IMR-90 (cell line): ENCODE measurements around the gene B3GALT6. TPM values are rescaled to one million over a fixed set of nuclear protein-coding genes. Genes with fewer than 3 reads are reported as not detected.

ENCODE experiments used
- ATAC-seq: fragments of 200-7000 bp; cut with Tn5 transposase; 2 replicates; pipeline ENCODE4 v1.9.1; 2020; ENCODE audit warnings: low read depth, mild to moderate bottlenecking, moderate library complexity
- BruUV-seq: library from RNA; stranded (reverse); fragments of 400-500 nt; replicated peaks from 2 replicates; lab custom pipeline; 2021; lab: Mats Ljungman, UMichigan
- CTCF ChIA-PET: fragments of 300-600 bp; formaldehyde crosslinking; extraction: SDS; loops from one replicate; lab custom pipeline; 2021; ENCODE audit warnings: antibody characterized with exemption; lab: Yijun Ruan, JAX
- POLR2A ChIA-PET: fragments of 300-600 bp; sonication (Branson Sonifier 250); formaldehyde crosslinking; loops from one replicate; lab custom pipeline; 2022; ENCODE audit warnings: antibody characterized with exemption; ENCODE audit not compliant: unreplicated experiment; lab: Charles Lee
- DNase-seq: peaks from one replicate; pipeline ENCODE4 v3.0.0; 2013
- H2AFZ ChIP-seq: replicated peaks from 2 replicates; pipeline ENCODE3; 2013; ENCODE audit warnings: low read length, mild to moderate bottlenecking; ENCODE audit not compliant: poor library complexity
- H2AK5ac ChIP-seq: 2 replicates; pipeline ENCODE4 v1.6.1; 2013; ENCODE audit warnings: low read depth, low read length, inconsistent platforms
- H2AK9ac ChIP-seq: replicated peaks from 2 replicates; pipeline ENCODE3; 2013; ENCODE audit warnings: mild to moderate bottlenecking, low read depth, low read length, moderate library complexity; ENCODE audit not compliant: poor library complexity
- H2BK120ac ChIP-seq: 2 replicates; pipeline ENCODE4 v1.6.1; 2013; ENCODE audit warnings: low read depth, low read length, inconsistent platforms
- H2BK15ac ChIP-seq: 3 replicates; pipeline ENCODE4 v1.6.1; 2013; ENCODE audit warnings: low read depth, low read length, inconsistent platforms
- H2BK20ac ChIP-seq: 2 replicates; pipeline ENCODE4 v1.6.1; 2013; ENCODE audit warnings: low read depth, mild to moderate bottlenecking, inconsistent platforms, low read length, moderate library complexity
- H2BK5ac ChIP-seq: 2 replicates; pipeline ENCODE4 v1.6.1; 2013; ENCODE audit warnings: mild to moderate bottlenecking, low read depth, low read length, inconsistent platforms; ENCODE audit not compliant: poor library complexity, severe bottlenecking
- H3K14ac ChIP-seq: replicated peaks from 2 replicates; pipeline ENCODE4 v1.6.1; 2013; ENCODE audit warnings: low read depth, low read length, inconsistent platforms
- H3K18ac ChIP-seq: 2 replicates; pipeline ENCODE4 v1.6.1; 2013; ENCODE audit warnings: low read depth, low read length, control low read depth
- H3K23ac ChIP-seq: 2 replicates; pipeline ENCODE4 v1.6.1; 2013; ENCODE audit warnings: low read depth, low read length, inconsistent platforms
- H3K27ac ChIP-seq: 2 replicates; pipeline ENCODE4 v1.5.1; 2013; ENCODE audit warnings: mild to moderate bottlenecking, control low read depth, low read length; ENCODE audit not compliant: insufficient read depth
- H3K27me3 ChIP-seq: 2 replicates; pipeline ENCODE4 v1.6.1; 2013; ENCODE audit warnings: low read length; ENCODE audit not compliant: control insufficient read depth, insufficient read depth
- H3K36me3 ChIP-seq: 2 replicates; pipeline ENCODE4 v1.6.1; 2013; ENCODE audit warnings: low read length, mixed read lengths; ENCODE audit not compliant: control insufficient read depth, insufficient read depth
- H3K4ac ChIP-seq: 2 replicates; pipeline ENCODE4 v1.6.1; 2013; ENCODE audit warnings: low read depth, low read length, inconsistent platforms
- H3K4me1 ChIP-seq: 2 replicates; pipeline ENCODE4 v1.6.1; 2013; ENCODE audit warnings: low read length, mixed read lengths; ENCODE audit not compliant: control insufficient read depth, insufficient read depth
- H3K4me2 ChIP-seq: 2 replicates; pipeline ENCODE4 v1.6.1; 2013; ENCODE audit warnings: low read depth, mild to moderate bottlenecking, control low read depth, low read length, moderate library complexity
- H3K4me3 ChIP-seq: 2 replicates; pipeline ENCODE4 v1.5.1; 2013; ENCODE audit warnings: low read depth, mild to moderate bottlenecking, control low read depth, low read length, moderate library complexity; ENCODE audit not compliant: insufficient read depth
- H3K56ac ChIP-seq: 2 replicates; pipeline ENCODE4 v1.6.1; 2013; ENCODE audit warnings: low read length, inconsistent platforms; ENCODE audit not compliant: insufficient read depth; ENCODE audit errors: extremely low read depth
- H3K79me1 ChIP-seq, 2 experiments: 2 replicates each; pipeline ENCODE4 v1.6.1; 2013; ENCODE audit warnings: low read length in 2 of 2, inconsistent platforms in 1 of 2, low read depth in 1 of 2
- H3K9ac ChIP-seq: 2 replicates; pipeline ENCODE4 v1.6.1; 2013; ENCODE audit warnings: low read depth, low read length, control low read depth
- H3K9me1 ChIP-seq: 2 replicates; pipeline ENCODE4 v1.6.1; 2013; ENCODE audit warnings: low read length, inconsistent platforms; ENCODE audit not compliant: insufficient read depth
- H3K9me3 ChIP-seq: 2 replicates; pipeline ENCODE4 v1.6.1; 2013; ENCODE audit warnings: low read length; ENCODE audit not compliant: control insufficient read depth, insufficient read depth
- H4K20me1 ChIP-seq: 2 replicates; pipeline ENCODE4 v1.6.1; 2013; ENCODE audit warnings: low read length, inconsistent platforms; ENCODE audit not compliant: insufficient read depth
- H4K5ac ChIP-seq: 2 replicates; pipeline ENCODE4 v1.6.1; 2013; ENCODE audit warnings: mild to moderate bottlenecking, low read depth, low read length, control low read depth
- H4K8ac ChIP-seq, 2 experiments: 2 replicates each; pipeline ENCODE4 v1.6.1; 2013; ENCODE audit warnings: low read depth in 2 of 2, low read length in 2 of 2, control low read depth in 1 of 2, inconsistent platforms in 1 of 2
- H4K91ac ChIP-seq: 2 replicates; pipeline ENCODE4 v1.6.1; 2013; ENCODE audit warnings: low read depth, low read length, inconsistent platforms; ENCODE audit not compliant: insufficient read depth
- BHLHE40 ChIP-seq: fragments of 150-350 bp; IDR thresholded peaks from 2 replicates; pipeline ENCODE4 v1.6.1; 2016; ENCODE audit warnings: mild to moderate bottlenecking, low read depth, low read length
- CEBPB ChIP-seq: IDR thresholded peaks from 2 replicates; pipeline ENCODE4 v1.6.1; 2012; ENCODE audit warnings: low read depth, low read length, improper control_type of control experiment
- FOS ChIP-seq: fragments of 150-350 bp; IDR thresholded peaks from 2 replicates; pipeline ENCODE4 v1.6.1; 2016; ENCODE audit warnings: low read depth, low read length
- MXI1 ChIP-seq: IDR thresholded peaks from 2 replicates; pipeline ENCODE4 v1.6.1; 2012; ENCODE audit warnings: low read depth, mild to moderate bottlenecking, low read length, moderate library complexity, borderline replicate concordance
- NFE2L2 ChIP-seq: fragments of 150-350 bp; IDR thresholded peaks from 2 replicates; pipeline ENCODE4 v1.6.1; 2016; ENCODE audit warnings: low read depth, mild to moderate bottlenecking, low read length
- POLR2A ChIP-seq: IDR thresholded peaks from 2 replicates; pipeline ENCODE4 v1.6.1; 2012; ENCODE audit warnings: mild to moderate bottlenecking, low read depth, low read length
- RCOR1 ChIP-seq: IDR thresholded peaks from 2 replicates; pipeline ENCODE4 v1.6.1; 2012; ENCODE audit warnings: mild to moderate bottlenecking, low read length, improper control_type of control experiment; ENCODE audit not compliant: insufficient replicate concordance
- RFX5 ChIP-seq: IDR thresholded peaks from 2 replicates; pipeline ENCODE4 v1.8.0; 2012; ENCODE audit warnings: low read depth, mild to moderate bottlenecking, low read length, moderate library complexity
- SMC3 ChIP-seq: fragments of 150-350 bp; IDR thresholded peaks from 2 replicates; pipeline ENCODE4 v1.6.1; 2016; ENCODE audit warnings: low read depth, mild to moderate bottlenecking, antibody characterized with exemption, low read length, moderate library complexity
- WGBS, 2 experiments: methylation state at CpG; one replicate each; pipeline versions ENCODE4 v1.1.5 to v1.1.7; 2013; ENCODE audit warnings: missing lambda C conversion rate in 2 of 2; ENCODE audit not compliant: insufficient read length in 1 of 2; ENCODE audit errors: extremely low coverage in 2 of 2; 5-methylcytosine and 5-hydroxymethylcytosine counted together
- dilution Hi-C: fragments of 300-500 bp; cut with HindIII; formaldehyde crosslinking; loops from one replicate; pipeline ENCODE4 v1.14.3; 2018; ENCODE audit warnings: low sequenced_read_pairs; ENCODE audit not compliant: unreplicated experiment
- in situ Hi-C: fragments of 300-500 bp; cut with MboI; formaldehyde crosslinking; loops from 3 replicates; pipeline ENCODE4 v1.14.3; 2019; ENCODE audit warnings: low sequenced_read_pairs, inconsistent platforms, mixed read lengths
- intact Hi-C: fragments of 100-400 bp; cut with micrococcal nuclease; formaldehyde crosslinking; loops from 2 replicates; pipeline ENCODE4 v1.10.0; 2022
- polyA plus RNA-seq, 3 experiments: library from polyadenylated mRNA; depleted of rRNA; stranded (reverse); fragments of >200 nt; gene quantifications; 2 replicates each; pipeline ENCODE4 v1.2.3, GENCODE V29; 2012; ENCODE audit warnings: low replicate concordance in 1 of 3
- total RNA-seq: library from RNA; depleted of rRNA; stranded (reverse); fragments of >200 nt; gene quantifications from 2 replicates; pipeline ENCODE4 v1.2.3, GENCODE V29; 2012
- TF ChIP-seq, protein P1 (sequence below): fragments of 150-350 bp; IDR thresholded peaks from 2 replicates; pipeline ENCODE4 v1.6.1; 2016; ENCODE audit warnings: low read depth, mild to moderate bottlenecking, low read length, moderate library complexity, borderline replicate concordance
- TF ChIP-seq, protein P2 (sequence below): fragments of 150-350 bp; IDR thresholded peaks from 2 replicates; pipeline ENCODE4 v1.6.1; 2017; ENCODE audit warnings: mild to moderate bottlenecking, antibody characterized with exemption, low read length, low read depth

B3GALT6 gene
- total and polyA plus RNA-seq, 2 of the 4 experiments (the other 2 are of a cell fraction) = 12.2 to 23.0 TPM

DNA sequence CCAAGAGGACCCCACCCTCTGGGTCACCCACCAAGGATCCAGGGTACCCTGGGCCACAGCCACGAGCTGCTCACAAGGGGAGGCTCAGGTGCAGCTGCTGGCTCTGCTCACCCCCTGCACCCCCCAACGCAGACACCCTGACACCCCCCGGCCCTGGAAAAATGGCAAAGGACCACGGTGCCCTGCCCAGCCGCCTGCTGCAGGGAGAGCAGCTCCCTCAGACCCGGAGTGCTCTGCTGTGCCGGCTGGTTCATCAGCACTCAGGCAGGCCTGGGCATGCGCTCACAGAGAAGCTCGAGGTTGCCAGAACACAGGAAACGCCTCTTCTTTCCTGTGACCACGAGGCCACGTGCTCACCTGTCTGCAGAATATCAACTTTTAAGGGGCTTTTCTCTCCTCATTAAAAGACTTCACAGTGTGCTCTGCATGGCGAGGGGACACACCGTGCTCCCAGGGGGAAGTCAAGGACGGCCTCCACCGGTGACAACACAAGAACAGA, 18.8 kb downstream of the B3GALT6 start:
- ATAC-seq (no peak), DNase-seq (no peak)
- H2AFZ ChIP-seq = peak overlapping the region; percentile 51
- ChIA-PET CTCF (interaction anchor here (1.1 kb wide), 1 partner anchor 14 kb away, joined by 4 read pairs; no protein-coding TSS in a partner anchor), POLR2A (interaction anchor here (0.6 kb wide), 1 partner anchor 32 kb away, joined by 8 read pairs; no protein-coding TSS in a partner anchor)
- H3K27me3 ChIP-seq = no peaks in the 10 kb centered on the region
- no peak overlapping the region; the same call in 2 of the 3 replicates for H2BK15ac ChIP-seq
- H3K4me2 ChIP-seq = no peak overlapping the region
- H3K4me3 ChIP-seq = no peak overlapping the region
- no peak overlapping the region for H4K91ac ChIP-seq
- H3K4me1 ChIP-seq = peaks cover 9% of the 10 kb centered on the region
- 0 out of 2 replicates have a peak overlapping the region, but pooled peaks have one; percentile 4 for H3K18ac ChIP-seq
- peaks cover 3 to 20% of the 10 kb centered on the region in 2 experiments; a peak in 2 of 4 replicates for H3K79me1 ChIP-seq
- H3K56ac ChIP-seq = no peak overlapping the region
- intact Hi-C loops = no loop called here
- peak overlapping the region; percentile 21 for H2BK5ac ChIP-seq
- dilution Hi-C loops = no loop called here
- peak overlapping the region; percentile 29; the same call in 1 of the 2 replicates for H3K27ac ChIP-seq
- peak overlapping the region; percentile 73; the same call in 1 of the 2 replicates for H2AK5ac ChIP-seq
- in situ Hi-C loops = no loop called here
- no peak overlapping the region for H3K9ac ChIP-seq
- H3K9me3 ChIP-seq = no peaks in the 10 kb centered on the region
- WGBS, 2 experiments = 82% methylated on average over 7 of the region's 16 CpGs; no CpG with 5 or more reads in 1 of the 2 experiments
- H3K14ac ChIP-seq = 0 out of 2 replicates have a peak overlapping the region, but pooled peaks have one; percentile 1
- no TSS peak for BruUV-seq
- H2AK9ac ChIP-seq = peak overlapping the region; percentile 90
- peaks cover 42% of the 10 kb centered on the region for H3K36me3 ChIP-seq
- peak overlapping the region; percentile 14; the same call in 1 of the 2 replicates for H2BK20ac ChIP-seq
- H2BK120ac ChIP-seq = 0 out of 2 replicates have a peak overlapping the region, but pooled peaks have one; percentile 8
- H4K20me1 ChIP-seq = no peaks in the 10 kb centered on the region; the same call in 1 of the 2 replicates
- H4K5ac ChIP-seq = peak overlapping the region; percentile 71
- H3K4ac ChIP-seq = peak overlapping the region; percentile 35; the same call in 1 of the 2 replicates
- peak overlapping the region in 1 of 2 experiments; percentile 54; a peak in 2 of 4 replicates for H4K8ac ChIP-seq
- H3K9me1 ChIP-seq = no peaks in the 10 kb centered on the region
- H3K23ac ChIP-seq = no peak overlapping the region
- TF ChIP-seq CEBPB (no peak), RFX5 (no peak), NFE2L2 (no peak), BHLHE40 (no peak), RCOR1 (no peak), FOS (no peak), POLR2A (no peak), SMC3 (no peak), MXI1 (no peak)
- TF ChIP-seq, protein P1, sequence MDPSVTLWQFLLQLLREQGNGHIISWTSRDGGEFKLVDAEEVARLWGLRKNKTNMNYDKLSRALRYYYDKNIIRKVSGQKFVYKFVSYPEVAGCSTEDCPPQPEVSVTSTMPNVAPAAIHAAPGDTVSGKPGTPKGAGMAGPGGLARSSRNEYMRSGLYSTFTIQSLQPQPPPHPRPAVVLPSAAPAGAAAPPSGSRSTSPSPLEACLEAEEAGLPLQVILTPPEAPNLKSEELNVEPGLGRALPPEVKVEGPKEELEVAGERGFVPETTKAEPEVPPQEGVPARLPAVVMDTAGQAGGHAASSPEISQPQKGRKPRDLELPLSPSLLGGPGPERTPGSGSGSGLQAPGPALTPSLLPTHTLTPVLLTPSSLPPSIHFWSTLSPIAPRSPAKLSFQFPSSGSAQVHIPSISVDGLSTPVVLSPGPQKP = no peak
- TF ChIP-seq, protein P2, sequence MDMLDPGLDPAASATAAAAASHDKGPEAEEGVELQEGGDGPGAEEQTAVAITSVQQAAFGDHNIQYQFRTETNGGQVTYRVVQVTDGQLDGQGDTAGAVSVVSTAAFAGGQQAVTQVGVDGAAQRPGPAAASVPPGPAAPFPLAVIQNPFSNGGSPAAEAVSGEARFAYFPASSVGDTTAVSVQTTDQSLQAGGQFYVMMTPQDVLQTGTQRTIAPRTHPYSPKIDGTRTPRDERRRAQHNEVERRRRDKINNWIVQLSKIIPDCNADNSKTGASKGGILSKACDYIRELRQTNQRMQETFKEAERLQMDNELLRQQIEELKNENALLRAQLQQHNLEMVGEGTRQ = no peak
